ENCODE results near the gene MAPK4.

MAPK4 gene

DNA sequence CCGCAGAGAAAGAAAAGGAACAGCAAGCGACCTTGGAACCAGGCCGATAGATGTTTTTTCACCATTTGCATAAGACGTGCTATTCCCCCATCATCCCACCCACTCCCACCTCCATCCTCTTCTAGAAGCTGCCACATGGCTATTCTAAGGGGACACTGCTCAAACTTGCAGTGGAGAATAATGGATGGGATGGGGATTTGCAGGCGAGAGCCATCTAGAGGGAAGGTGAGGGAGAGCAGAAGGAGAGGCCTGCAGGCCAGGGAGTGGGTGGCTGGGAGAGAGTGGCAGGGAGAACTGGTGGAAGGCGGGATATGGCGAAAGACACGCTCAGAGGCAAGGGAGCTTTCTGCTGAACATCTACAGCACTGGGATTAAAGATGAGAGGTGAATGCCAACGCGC is 84.9 kb downstream of the MAPK4 start:
- TF ChIP-seq ZNF274 (IDR thresholded peaks at IDR 0.05; ENCODE audit: low read depth, low read length), result no peak
- no peak for TF ChIP-seq SUZ12 (IDR thresholded peaks at IDR 0.05; ENCODE audit: extremely low read depth, insufficient read depth, insufficient read length)
- no peak for TF ChIP-seq YY1 (IDR thresholded peaks at IDR 0.05; ENCODE audit: insufficient read depth, insufficient read length)
- Histone ChIP-seq H3K4me1 (ENCODE audit: insufficient read depth, insufficient read length) (no peaks in the 10 kb centered on the region), H3K4me3 (ENCODE audit: insufficient read length, low read depth) (no peak overlapping the region), H3K27me3 (ENCODE audit: insufficient read depth, insufficient read length) (no peaks in the 10 kb centered on the region), H3K36me3 (ENCODE audit: insufficient read depth, insufficient read length, low read length) (no peaks in the 10 kb centered on the region), H3K9me3 (ENCODE audit: insufficient read depth, low read length) (no peaks in the 10 kb centered on the region), H3K9ac (ENCODE audit: insufficient read length, low read depth) (no peak overlapping the region)
- DNase-seq (ENCODE audit: low read depth, low spot score), result no peak

DNA sequence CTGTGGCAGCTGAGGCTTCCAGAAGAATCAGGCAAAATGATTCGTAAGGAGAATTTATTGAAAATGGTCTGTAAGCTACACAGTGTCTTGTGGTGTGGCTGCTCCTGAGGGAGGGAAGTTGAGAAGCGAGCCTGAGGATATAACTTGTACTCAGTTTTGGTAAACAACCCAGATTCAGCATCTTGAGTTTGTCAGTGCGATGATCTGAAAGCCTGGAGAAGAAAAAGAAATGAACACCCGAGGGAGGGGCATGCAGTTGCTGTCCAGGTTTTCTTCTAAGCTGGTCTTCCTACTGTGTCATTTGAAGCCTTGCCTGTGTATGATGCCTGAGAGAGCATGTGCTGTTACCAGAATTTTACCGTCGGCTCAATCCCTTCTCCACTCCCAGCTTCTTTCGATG is 87.3 kb downstream of the MAPK4 start:
- H3K36me3 ChIP-seq (ENCODE audit: insufficient read depth, insufficient read length, low read length), result no peaks in the 10 kb centered on the region
- H3K4me1 ChIP-seq (ENCODE audit: insufficient read depth, insufficient read length), result no peaks in the 10 kb centered on the region
- DNase-seq (ENCODE audit: low read depth, low spot score), result no peak
- no peak overlapping the region for H3K4me3 ChIP-seq (ENCODE audit: insufficient read length, low read depth)
- TF ChIP-seq SUZ12 (IDR thresholded peaks at IDR 0.05; ENCODE audit: extremely low read depth, insufficient read depth, insufficient read length) (no peak), ZNF274 (IDR thresholded peaks at IDR 0.05; ENCODE audit: low read depth, low read length) (no peak), YY1 (IDR thresholded peaks at IDR 0.05; ENCODE audit: insufficient read depth, insufficient read length) (no peak)
- H3K27me3 ChIP-seq (ENCODE audit: insufficient read depth, insufficient read length), result no peaks in the 10 kb centered on the region
- H3K9me3 ChIP-seq (ENCODE audit: insufficient read depth, low read length), result no peaks in the 10 kb centered on the region
- H3K9ac ChIP-seq (ENCODE audit: insufficient read length, low read depth), result no peak overlapping the region

DNA sequence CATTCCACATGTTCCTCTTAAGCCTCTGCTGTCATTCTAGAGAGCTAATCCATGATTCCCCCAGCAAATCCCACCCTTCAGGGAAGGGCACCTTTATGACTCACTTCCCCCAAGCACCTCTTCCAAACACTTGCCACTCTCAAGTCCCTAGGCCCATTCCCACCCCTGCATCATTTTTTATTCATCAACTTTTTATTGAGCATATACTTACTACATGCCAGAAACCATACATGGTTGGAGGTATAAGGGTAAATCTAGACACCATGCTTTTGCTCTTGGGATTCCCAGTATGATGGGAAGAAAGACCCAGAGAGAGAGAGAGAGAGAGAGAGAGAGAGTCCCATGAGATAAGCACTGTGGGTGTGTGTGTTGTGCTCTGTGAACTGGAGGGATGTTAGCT is 87.9 kb downstream of the MAPK4 start:
- no peaks in the 10 kb centered on the region for H3K4me1 ChIP-seq (ENCODE audit: insufficient read depth, insufficient read length)
- H3K27me3 ChIP-seq (ENCODE audit: insufficient read depth, insufficient read length), result no peaks in the 10 kb centered on the region
- H3K4me3 ChIP-seq (ENCODE audit: insufficient read length, low read depth), result no peak overlapping the region

DNA sequence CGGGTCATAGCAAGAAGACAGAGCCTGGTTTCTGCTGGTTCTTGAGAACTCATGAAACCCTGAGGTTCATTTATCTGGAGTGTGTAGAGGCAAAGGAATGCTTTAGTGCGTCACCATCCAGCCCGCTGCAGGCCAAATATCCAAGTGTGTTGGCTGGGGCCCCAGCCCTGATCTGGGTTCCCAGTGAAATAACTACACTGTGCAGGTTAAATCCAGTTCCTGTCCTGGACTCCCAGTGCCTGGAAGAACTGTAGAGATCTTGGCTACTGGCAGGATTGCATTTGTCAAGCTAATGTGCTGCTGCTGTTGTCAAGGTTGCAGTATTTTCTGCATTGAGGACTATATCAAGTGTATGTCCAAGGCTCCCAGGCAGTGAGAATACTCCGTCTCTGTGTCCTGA is 89.9 kb downstream of the MAPK4 start:
- no peak overlapping the region for H3K9ac ChIP-seq (ENCODE audit: insufficient read length, low read depth)
- TF ChIP-seq SUZ12 (IDR thresholded peaks at IDR 0.05; ENCODE audit: extremely low read depth, insufficient read depth, insufficient read length) (no peak), ZNF274 (IDR thresholded peaks at IDR 0.05; ENCODE audit: low read depth, low read length) (no peak), YY1 (IDR thresholded peaks at IDR 0.05; ENCODE audit: insufficient read depth, insufficient read length) (no peak)

More for the DNA sequence above, 87.9 kb downstream of the MAPK4 start:
- TF ChIP-seq SUZ12 (IDR thresholded peaks at IDR 0.05; ENCODE audit: extremely low read depth, insufficient read depth, insufficient read length) (no peak), YY1 (IDR thresholded peaks at IDR 0.05; ENCODE audit: insufficient read depth, insufficient read length) (no peak), ZNF274 (IDR thresholded peaks at IDR 0.05; ENCODE audit: low read depth, low read length) (no peak)
- Histone ChIP-seq H3K9me3 (ENCODE audit: insufficient read depth, low read length) (no peaks in the 10 kb centered on the region), H3K9ac (ENCODE audit: insufficient read length, low read depth) (no peak overlapping the region), H3K36me3 (ENCODE audit: insufficient read depth, insufficient read length, low read length) (no peaks in the 10 kb centered on the region)
- DNase-seq (ENCODE audit: low read depth, low spot score), result no peak

DNA sequence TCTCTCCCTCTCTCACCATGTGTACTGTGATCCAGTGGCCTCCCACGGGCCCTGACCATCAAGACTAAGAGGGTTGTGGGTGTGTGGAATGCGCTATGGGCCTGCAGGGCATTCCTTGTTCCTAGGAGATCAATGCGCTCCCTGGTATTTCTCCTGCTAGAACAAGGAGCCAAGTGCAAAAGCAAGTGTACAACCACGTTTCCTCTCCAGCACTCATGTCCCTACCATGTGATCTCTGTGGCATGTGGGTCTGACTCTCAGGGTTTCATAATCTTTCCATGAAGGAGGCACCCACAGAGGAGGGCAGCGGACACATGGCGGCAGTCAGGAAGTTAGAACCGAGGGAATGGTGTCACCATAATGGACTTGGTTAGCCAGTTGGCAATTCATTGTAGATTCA is 91.4 kb downstream of the MAPK4 start:
- DNase-seq (ENCODE audit: low read depth, low spot score), result no peak
- Histone ChIP-seq H3K36me3 (ENCODE audit: insufficient read depth, insufficient read length, low read length) (no peaks in the 10 kb centered on the region), H3K27me3 (ENCODE audit: insufficient read depth, insufficient read length) (no peaks in the 10 kb centered on the region), H3K9me3 (ENCODE audit: insufficient read depth, low read length) (0 out of 2 replicates have a peak, but pooled peaks cover 3% of the 10 kb centered on the region), H3K9ac (ENCODE audit: insufficient read length, low read depth) (no peak overlapping the region), H3K4me1 (ENCODE audit: insufficient read depth, insufficient read length) (peaks cover 2% of the 10 kb centered on the region), H3K4me3 (ENCODE audit: insufficient read length, low read depth) (no peak overlapping the region)
- TF ChIP-seq SUZ12 (IDR thresholded peaks at IDR 0.05; ENCODE audit: extremely low read depth, insufficient read depth, insufficient read length), result no peak
- no peak for TF ChIP-seq ZNF274 (IDR thresholded peaks at IDR 0.05; ENCODE audit: low read depth, low read length)
- TF ChIP-seq YY1 (IDR thresholded peaks at IDR 0.05; ENCODE audit: insufficient read depth, insufficient read length), result no peak

More for the DNA sequence above, 89.9 kb downstream of the MAPK4 start:
- Histone ChIP-seq H3K9me3 (ENCODE audit: insufficient read depth, low read length) (no peaks in the 10 kb centered on the region), H3K4me1 (ENCODE audit: insufficient read depth, insufficient read length) (peaks cover 2% of the 10 kb centered on the region), H3K4me3 (ENCODE audit: insufficient read length, low read depth) (no peak overlapping the region), H3K27me3 (ENCODE audit: insufficient read depth, insufficient read length) (no peaks in the 10 kb centered on the region), H3K36me3 (ENCODE audit: insufficient read depth, insufficient read length, low read length) (no peaks in the 10 kb centered on the region)
- DNase-seq (ENCODE audit: low read depth, low spot score), result no peak

- H3K9ac ChIP-seq (ENCODE audit: insufficient read length, low read depth), result no peak overlapping the region
- no peak for DNase-seq (ENCODE audit: low read depth, low spot score)
- TF ChIP-seq YY1 (IDR thresholded peaks at IDR 0.05; ENCODE audit: insufficient read depth, insufficient read length), result no peak
- no peak for TF ChIP-seq SUZ12 (IDR thresholded peaks at IDR 0.05; ENCODE audit: extremely low read depth, insufficient read depth, insufficient read length)
- no peak for TF ChIP-seq ZNF274 (IDR thresholded peaks at IDR 0.05; ENCODE audit: low read depth, low read length)
- no peak overlapping the region for H3K4me3 ChIP-seq (ENCODE audit: insufficient read length, low read depth)
- no peaks in the 10 kb centered on the region for H3K36me3 ChIP-seq (ENCODE audit: insufficient read depth, insufficient read length, low read length)
- H3K4me1 ChIP-seq (ENCODE audit: insufficient read depth, insufficient read length), result peaks cover 4% of the 10 kb centered on the region
- no peaks in the 10 kb centered on the region for H3K27me3 ChIP-seq (ENCODE audit: insufficient read depth, insufficient read length)
- peaks cover 25% of the 10 kb centered on the region; the same call in 1 of the 2 replicates for H3K9me3 ChIP-seq (ENCODE audit: insufficient read depth, low read length)
These were observed 93.7 kb downstream of the MAPK4 start for GRCh38 chr18:50653402-50654093.

DNA sequence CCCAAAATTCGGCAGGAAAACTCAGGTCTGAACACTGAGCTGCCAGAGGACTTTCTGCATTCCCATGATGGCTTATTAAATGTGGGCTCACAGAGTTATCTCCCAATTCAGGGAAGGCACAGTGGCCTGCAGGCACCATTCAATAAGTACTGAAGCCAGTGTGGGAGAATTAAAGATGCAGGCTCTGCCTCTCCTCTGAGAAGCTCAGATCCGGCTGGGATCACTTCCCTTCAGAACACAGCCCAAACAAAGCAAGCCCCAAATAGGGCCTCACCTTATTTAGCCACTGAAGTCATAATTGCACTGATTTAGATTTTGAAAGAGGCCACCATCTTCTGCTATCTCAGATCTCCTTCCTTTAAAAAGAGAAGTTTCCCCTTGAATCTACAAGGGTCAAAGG is 94.3 kb downstream of the MAPK4 start:
- H3K9ac ChIP-seq (ENCODE audit: insufficient read length, low read depth), result no peak overlapping the region
- no peak for DNase-seq (ENCODE audit: low read depth, low spot score)
- H3K36me3 ChIP-seq (ENCODE audit: insufficient read depth, insufficient read length, low read length), result no peaks in the 10 kb centered on the region
- no peaks in the 10 kb centered on the region for H3K27me3 ChIP-seq (ENCODE audit: insufficient read depth, insufficient read length)
- peaks cover 7% of the 10 kb centered on the region for H3K4me1 ChIP-seq (ENCODE audit: insufficient read depth, insufficient read length)
- H3K4me3 ChIP-seq (ENCODE audit: insufficient read length, low read depth), result no peak overlapping the region
- peaks cover 27% of the 10 kb centered on the region; the same call in 1 of the 2 replicates for H3K9me3 ChIP-seq (ENCODE audit: insufficient read depth, low read length)
- TF ChIP-seq SUZ12 (IDR thresholded peaks at IDR 0.05; ENCODE audit: extremely low read depth, insufficient read depth, insufficient read length) (no peak), YY1 (IDR thresholded peaks at IDR 0.05; ENCODE audit: insufficient read depth, insufficient read length) (no peak), ZNF274 (IDR thresholded peaks at IDR 0.05; ENCODE audit: low read depth, low read length) (no peak)

Measured in NT2/D1 (cell line).